H1 (cell line): ENCODE results near the gene LGALSL. TPM values are rescaled to one million over a fixed set of nuclear protein-coding genes. Genes with fewer than 3 reads are reported as not detected.

Source experiments
- CTCF ChIA-PET: fragments of 300-600 bp; sonication (Branson Sonifier 250); formaldehyde crosslinking; loops from one replicate; lab custom pipeline; 2021; ENCODE audit not compliant: partially characterized antibody; lab: Charles Lee
- POLR2A ChIA-PET: fragments of 300-600 bp; sonication (Branson Sonifier 250); formaldehyde crosslinking; loops from one replicate; lab custom pipeline; 2021; ENCODE audit warnings: inconsistent platforms; ENCODE audit not compliant: partially characterized antibody; lab: Charles Lee
- DNase-seq, 2 experiments: peaks; one replicate each; pipeline versions ENCODE4 v3.0.0 to v3.0.0-alpha.2; 2010 to 2022; ENCODE audit warnings: low spot score in 2 of 2, low read depth in 1 of 2, mixed read lengths in 1 of 2
- FAIRE-seq: peaks from 2 replicates; lab custom pipeline; 2011; peaks lifted over from hg19 to GRCh38; lab: Jason Lieb, UNC
- H2AFZ ChIP-seq: 2 replicates; pipeline ENCODE4 v1.8.1; 2012; ENCODE audit warnings: low read length, inconsistent platforms
- H2AK5ac ChIP-seq: 2 replicates; pipeline ENCODE4 v1.6.1; 2013; ENCODE audit warnings: low read depth, low read length
- H2BK120ac ChIP-seq: replicated peaks from 2 replicates; pipeline ENCODE3; 2013; ENCODE audit warnings: low read depth, low read length, inconsistent platforms
- H2BK12ac ChIP-seq: 2 replicates; pipeline ENCODE4 v1.6.1; 2013; ENCODE audit warnings: low read depth, low read length
- H2BK15ac ChIP-seq: 2 replicates; pipeline ENCODE4 v1.6.1; 2013; ENCODE audit warnings: low read length
- H2BK20ac ChIP-seq: 2 replicates; pipeline ENCODE4 v1.6.1; 2013; ENCODE audit warnings: low read length
- H2BK5ac ChIP-seq: 2 replicates; pipeline ENCODE4 v1.6.1; 2013; ENCODE audit warnings: low read depth, low read length
- H3K14ac ChIP-seq: 2 replicates; pipeline ENCODE4 v1.6.1; 2013; ENCODE audit warnings: inconsistent platforms; ENCODE audit not compliant: insufficient read length
- H3K18ac ChIP-seq: 2 replicates; pipeline ENCODE4 v1.6.1; 2013; ENCODE audit warnings: low read length; ENCODE audit errors: extremely low read depth
- H3K23ac ChIP-seq: 2 replicates; pipeline ENCODE4 v1.6.1; 2013; ENCODE audit warnings: inconsistent platforms; ENCODE audit not compliant: insufficient read length
- H3K23me2 ChIP-seq: 2 replicates; pipeline ENCODE4 v1.6.1; 2013; ENCODE audit warnings: low read depth, low read length
- H3K27ac ChIP-seq: 2 replicates; pipeline ENCODE4 v1.6.1; 2011; ENCODE audit warnings: low read depth, low read length, inconsistent platforms
- H3K27me3 ChIP-seq, 4 experiments: replicated peaks in 1 of 4; 1 replicate in 1 of 4; 2 replicates in 3 of 4; pipeline versions ENCODE4 v1.6.1 to v1.8.1; 2011 to 2013; ENCODE audit warnings: low read length in 3 of 4, mild to moderate bottlenecking in 3 of 4, inconsistent platforms in 2 of 4, mixed read lengths in 2 of 4, moderate library complexity in 1 of 4; ENCODE audit not compliant: control insufficient read depth in 3 of 4, insufficient read depth in 3 of 4; ENCODE audit errors: extremely low read depth in 1 of 4
- H3K36me3 ChIP-seq, 4 experiments: 2 replicates each; pipeline versions ENCODE4 v1.6.1 to v1.8.1; 2011 to 2013; ENCODE audit warnings: mild to moderate bottlenecking in 4 of 4, low read length in 3 of 4, moderate library complexity in 2 of 4, control low read depth in 1 of 4, inconsistent platforms in 1 of 4; ENCODE audit not compliant: insufficient read depth in 4 of 4, control insufficient read depth in 2 of 4
- H3K4ac ChIP-seq: replicated peaks from 2 replicates; pipeline ENCODE3; 2013; ENCODE audit warnings: low read length, low read depth, mixed read lengths, inconsistent platforms; ENCODE audit not compliant: insufficient read length
- H3K4me1 ChIP-seq, 4 experiments: replicated peaks in 1 of 4; 1 replicate in 1 of 4; 2 replicates in 3 of 4; pipeline versions ENCODE4 v1.6.1 to v1.8.1; 2011 to 2013; ENCODE audit warnings: low read length in 3 of 4, inconsistent platforms in 2 of 4, mixed read lengths in 1 of 4; ENCODE audit not compliant: insufficient read depth in 4 of 4, control insufficient read depth in 3 of 4
- H3K4me2 ChIP-seq, 2 experiments: 2 replicates each; pipeline versions ENCODE4 v1.6.1 to v1.8.1; 2011 to 2013; ENCODE audit warnings: low read depth in 2 of 2, low read length in 2 of 2, control low read depth in 1 of 2, inconsistent platforms in 1 of 2, mild to moderate bottlenecking in 1 of 2; ENCODE audit not compliant: insufficient read depth in 1 of 2
- H3K4me3 ChIP-seq, 4 experiments: fragments of 200-600, 300-600 bp in 1 of 4; sonication (generic), shearing (Covaris generic), sonication (Bioruptor Twin) in 1 of 4; 2 replicates each; pipeline versions ENCODE4 v1.5.1 to v1.8.1; 2011 to 2016; ENCODE audit warnings: low read length in 4 of 4, low read depth in 3 of 4, control low read depth in 2 of 4, inconsistent platforms in 2 of 4, mild to moderate bottlenecking in 2 of 4, mixed read lengths in 1 of 4, moderate library complexity in 1 of 4; ENCODE audit not compliant: insufficient read depth in 2 of 4; ENCODE audit errors: extremely low read depth in 1 of 4
- H3K56ac ChIP-seq: replicated peaks from 2 replicates; pipeline ENCODE3; 2013; ENCODE audit warnings: low read depth, mild to moderate bottlenecking, mixed read lengths, low read length, inconsistent platforms; ENCODE audit not compliant: insufficient read length
- H3K79me1 ChIP-seq: 2 replicates; pipeline ENCODE4 v1.6.1; 2013; ENCODE audit warnings: low read depth, low read length, control low read depth
- H3K79me2 ChIP-seq, 2 experiments: 2 replicates each; pipeline versions ENCODE4 v1.6.1 to v1.8.1; 2012 to 2013; ENCODE audit warnings: low read length in 2 of 2, mild to moderate bottlenecking in 2 of 2, inconsistent platforms in 1 of 2; ENCODE audit not compliant: insufficient read depth in 2 of 2, control insufficient read depth in 1 of 2
- H3K9ac ChIP-seq, 4 experiments: replicated peaks in 1 of 4; 1 replicate in 1 of 4; 2 replicates in 3 of 4; pipeline versions ENCODE4 v1.6.1 to v1.8.1; 2011 to 2013; ENCODE audit warnings: low read depth in 3 of 4, low read length in 3 of 4, control low read depth in 2 of 4, mild to moderate bottlenecking in 2 of 4, moderate library complexity in 2 of 4, inconsistent platforms in 1 of 4; ENCODE audit errors: extremely low read depth in 1 of 4
- H3K9me3 ChIP-seq, 2 experiments: 2 replicates each; pipeline versions ENCODE4 v1.6.1 to v1.8.1; 2012 to 2013; ENCODE audit warnings: mild to moderate bottlenecking in 2 of 2, moderate library complexity in 2 of 2, control low read depth in 1 of 2, inconsistent platforms in 1 of 2, low read depth in 1 of 2, low read length in 1 of 2, mixed read lengths in 1 of 2; ENCODE audit not compliant: insufficient read depth in 2 of 2
- H4K20me1 ChIP-seq, 2 experiments: replicated peaks in 1 of 2; 2 replicates each; pipeline versions ENCODE3 to v1.8.1; 2011 to 2013; ENCODE audit warnings: inconsistent platforms in 2 of 2, low read length in 2 of 2, mild to moderate bottlenecking in 1 of 2; ENCODE audit not compliant: insufficient read depth in 2 of 2, control insufficient read depth in 1 of 2
- H4K5ac ChIP-seq: 2 replicates; pipeline ENCODE4 v1.6.1; 2013; ENCODE audit warnings: low read length, low read depth, mixed read lengths, inconsistent platforms; ENCODE audit not compliant: insufficient read length
- H4K8ac ChIP-seq: 2 replicates; pipeline ENCODE4 v1.8.0; 2013; ENCODE audit warnings: mild to moderate bottlenecking, moderate library complexity, low read length, inconsistent platforms; ENCODE audit not compliant: insufficient read depth; ENCODE audit errors: extremely low read depth
- H4K91ac ChIP-seq: replicated peaks from 2 replicates; pipeline ENCODE3; 2013; ENCODE audit warnings: low read length, mixed read lengths, inconsistent platforms; ENCODE audit not compliant: insufficient read length
- BRCA1 ChIP-seq: IDR thresholded peaks from 2 replicates; pipeline ENCODE4 v1.6.1; 2012; ENCODE audit warnings: low read depth, low read length, improper control_type of control experiment
- CBX5 ChIP-seq: fragments of 300-800, 300-1000 bp; sonication (generic); IDR thresholded peaks from 2 replicates; pipeline ENCODE4 v1.7.1; 2016; ENCODE audit warnings: antibody characterized with exemption, low read length, low read depth
- CHD2 ChIP-seq: IDR thresholded peaks from 2 replicates; pipeline ENCODE4 v1.6.1; 2012; ENCODE audit warnings: low read length, improper control_type of control experiment
- E2F6 ChIP-seq: IDR thresholded peaks from 2 replicates; pipeline ENCODE4 v1.6.1; 2012; ENCODE audit warnings: inconsistent platforms
- GABPA ChIP-seq: IDR thresholded peaks from 2 replicates; pipeline ENCODE4 v1.6.1; 2011; ENCODE audit warnings: mild to moderate bottlenecking, low read length, moderate library complexity, borderline replicate concordance; ENCODE audit not compliant: insufficient read depth
- MAX ChIP-seq: IDR thresholded peaks from 2 replicates; pipeline ENCODE4 v1.6.1; 2012; ENCODE audit warnings: inconsistent platforms
- POLR2A ChIP-seq, 2 experiments: IDR thresholded peaks; 1 replicate in 1 of 2; 2 replicates in 1 of 2; pipeline ENCODE4 v1.6.1; 2011; ENCODE audit warnings: low read depth in 2 of 2, low read length in 2 of 2, mild to moderate bottlenecking in 2 of 2; ENCODE audit errors: control extremely low read depth in 1 of 2
- RFX5 ChIP-seq: IDR thresholded peaks from 2 replicates; pipeline ENCODE4 v1.6.1; 2011; ENCODE audit warnings: low read depth, low read length, improper control_type of control experiment, borderline replicate concordance
- RXRA ChIP-seq: IDR thresholded peaks from 2 replicates; pipeline ENCODE4 v1.6.1; 2011; ENCODE audit warnings: low read depth, mild to moderate bottlenecking, low read length, moderate library complexity; ENCODE audit not compliant: insufficient read depth
- SIRT6 ChIP-seq: IDR thresholded peaks from one replicate; pipeline ENCODE4 v1.7.1; 2012; ENCODE audit warnings: low read length, inconsistent platforms
- TAF1 ChIP-seq: IDR thresholded peaks from 2 replicates; pipeline ENCODE4 v1.6.1; 2011; ENCODE audit warnings: mild to moderate bottlenecking, low read depth, low read length
- WGBS, 2 experiments: shearing (Covaris generic) in 1 of 2; methylation state at CpG; one replicate each; pipeline versions ENCODE4 v1.1.6 to v1.1.7; 2013 to 2015; ENCODE audit warnings: low lambda C conversion rate in 2 of 2, mixed read lengths in 2 of 2, inconsistent platforms in 1 of 2, low coverage in 1 of 2, missing lambda C conversion rate in 1 of 2; ENCODE audit not compliant: insufficient replicate concordance in 2 of 2, insufficient coverage in 1 of 2, insufficient read length in 1 of 2; ENCODE audit errors: extremely low coverage in 1 of 2, missing lambda C conversion rate in 1 of 2; 5-methylcytosine and 5-hydroxymethylcytosine counted together
- polyA plus RNA-seq, 7 experiments: library from polyadenylated mRNA; depleted of rRNA in 3 of 7; stranded (reverse) in 5 of 7; unstranded in 2 of 7; fragments of >200 nt in 5 of 7; fragments of 200-250 nt in 2 of 7; gene quantifications; 1 replicate in 5 of 7; 2 replicates in 1 of 7; 4 replicates in 1 of 7; pipeline versions ENCODE4 v1.2.1 to v1.2.3, GENCODE V29; 2011 to 2013; ENCODE audit warnings: missing spikeins in 2 of 7, mixed read lengths in 2 of 7
- total RNA-seq: library from RNA; stranded (reverse); fragmentation: NEBNext Ultra II Directional; extraction: Animal tissue kit (Norgen Biotek cat#: 25700); gene quantifications from 2 replicates; pipeline ENCODE4 v1.2.1, GENCODE V29; 2021

The LGALSL gene
- total and polyA plus RNA-seq, 2 of the 8 experiments (the other 6 are each of a cell fraction or from before 2014, with no cell fraction given), result 13.6 to 32.3 TPM

GRCh38 chr2:64500549-64500948 lies 46.6 kb downstream of the LGALSL start:
- DNase-seq, result peak in 1 of 2 experiments; percentile 23
- WGBS, 2 experiments, result 95% methylated on average over 5 of the region's 5 CpGs; no CpG with 5 or more reads in 1 of the 2 experiments
- no peak for TF ChIP-seq RFX5
- TF ChIP-seq SIRT6, result no peak
- no peak for TF ChIP-seq POLR2A (IDR thresholded peaks at IDR 0.05; ENCODE audit: control extremely low read depth in 1 of 2, low read depth in 2 of 2, low read length in 2 of 2)
- TF ChIP-seq TAF1, result no peak
- TF ChIP-seq RXRA, result no peak
- TF ChIP-seq BRCA1, result no peak
- no peak for TF ChIP-seq CHD2
- no peak for TF ChIP-seq GABPA
- no peak for TF ChIP-seq CBX5
- no peak for TF ChIP-seq MAX
- no peak for TF ChIP-seq E2F6

More at GRCh38 chr2:64500549-64500948, 46.6 kb downstream of the LGALSL start:
- H3K23me2 ChIP-seq, result no peaks in the 10 kb centered on the region
- H3K27ac ChIP-seq, result no peak overlapping the region
- H2BK20ac ChIP-seq, result no peak overlapping the region
- H2BK12ac ChIP-seq, result no peak overlapping the region
- H2AFZ ChIP-seq, result 0 out of 2 replicates have a peak overlapping the region, but pooled peaks have one; percentile 1
- H2BK120ac ChIP-seq, result no peak overlapping the region
- no peak overlapping the region for H4K91ac ChIP-seq
- no peak overlapping the region for H3K14ac ChIP-seq
- H3K4ac ChIP-seq, result no peak overlapping the region
- H4K20me1 ChIP-seq, result no peaks in the 10 kb centered on the region
- H3K4me2 ChIP-seq, result no peak overlapping the region
- no peaks in the 10 kb centered on the region for H3K27me3 ChIP-seq
- H3K23ac ChIP-seq, result no peak overlapping the region
- no peaks in the 10 kb centered on the region for H3K9me3 ChIP-seq
- H3K4me3 ChIP-seq, result no peak overlapping the region
- H3K79me2 ChIP-seq, result no peaks in the 10 kb centered on the region
- no peaks in the 10 kb centered on the region for H3K36me3 ChIP-seq
- no peak overlapping the region for H2BK15ac ChIP-seq
- 0 out of 2 replicates have a peak overlapping the region, but pooled peaks have one; percentile 10 for H3K18ac ChIP-seq
- peaks cover 0 to 5% (median 0%) of the 10 kb centered on the region in 4 experiments; a peak in 2 of 7 replicates for H3K4me1 ChIP-seq
- no peak overlapping the region for H2AK5ac ChIP-seq
- no peak overlapping the region; the same call in 1 of the 2 replicates for H4K8ac ChIP-seq
- H3K9ac ChIP-seq, result no peak overlapping the region
- H3K79me1 ChIP-seq, result no peaks in the 10 kb centered on the region
- no peak overlapping the region for H4K5ac ChIP-seq
- H2BK5ac ChIP-seq, result no peak overlapping the region
- H3K56ac ChIP-seq, result no peak overlapping the region
- POLR2A ChIA-PET, result no interaction called here
- CTCF ChIA-PET, result interaction anchor here (0.8 to 6.9 kb wide), 2 partner anchors 13 to 171 kb away, joined by 3 to 39 read pairs; no protein-coding TSS in a partner anchor
- no peak for FAIRE-seq
